ENCODE data around the gene SLC25A27.

DNA sequence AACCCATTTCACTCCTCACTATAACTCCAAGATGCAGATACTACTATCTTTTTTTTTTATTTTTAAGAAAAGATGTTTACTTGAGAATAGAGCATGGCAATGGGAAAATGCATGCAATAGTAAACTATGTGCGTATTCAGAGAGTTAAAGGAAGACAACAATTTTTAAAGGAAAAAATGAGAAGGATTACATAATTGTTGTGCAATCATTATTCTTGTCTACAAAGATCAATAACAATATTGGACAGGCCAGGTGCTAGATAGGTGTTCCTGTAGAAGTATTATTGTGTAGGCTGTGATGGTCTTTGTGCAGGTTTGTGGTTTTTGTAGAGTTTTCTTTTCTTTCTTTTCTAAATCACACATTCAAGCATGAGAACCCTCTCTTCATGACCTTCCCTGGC is 20.7 kb upstream of the SLC25A27 start:
- no peak for TF ChIP-seq EZH2 (IDR thresholded peaks at IDR 0.05; ENCODE audit: low read length)
- TF ChIP-seq, protein P1, sequence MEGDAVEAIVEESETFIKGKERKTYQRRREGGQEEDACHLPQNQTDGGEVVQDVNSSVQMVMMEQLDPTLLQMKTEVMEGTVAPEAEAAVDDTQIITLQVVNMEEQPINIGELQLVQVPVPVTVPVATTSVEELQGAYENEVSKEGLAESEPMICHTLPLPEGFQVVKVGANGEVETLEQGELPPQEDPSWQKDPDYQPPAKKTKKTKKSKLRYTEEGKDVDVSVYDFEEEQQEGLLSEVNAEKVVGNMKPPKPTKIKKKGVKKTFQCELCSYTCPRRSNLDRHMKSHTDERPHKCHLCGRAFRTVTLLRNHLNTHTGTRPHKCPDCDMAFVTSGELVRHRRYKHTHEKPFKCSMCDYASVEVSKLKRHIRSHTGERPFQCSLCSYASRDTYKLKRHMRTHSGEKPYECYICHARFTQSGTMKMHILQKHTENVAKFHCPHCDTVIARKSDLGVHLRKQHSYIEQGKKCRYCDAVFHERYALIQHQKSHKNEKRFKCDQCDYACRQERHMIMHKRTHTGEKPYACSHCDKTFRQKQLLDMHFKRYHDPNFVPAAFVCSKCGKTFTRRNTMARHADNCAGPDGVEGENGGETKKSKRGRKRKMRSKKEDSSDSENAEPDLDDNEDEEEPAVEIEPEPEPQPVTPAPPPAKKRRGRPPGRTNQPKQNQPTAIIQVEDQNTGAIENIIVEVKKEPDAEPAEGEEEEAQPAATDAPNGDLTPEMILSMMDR (optimal IDR thresholded peaks at IDR 0.05 in 1 of 3, IDR thresholded peaks at IDR 0.05 in 1 of 3, conservative IDR thresholded peaks at IDR 0.05 in 1 of 3; ENCODE audit: extremely low read depth in 1 of 3, insufficient read depth in 2 of 3, low read length in 3 of 3), result no peak

Data from keratinocyte (primary cell).